Measurements from ENCODE around the gene RTL1. TPM values are rescaled to one million over a fixed set of nuclear protein-coding genes. Genes with fewer than 3 reads are reported as not detected.

Gene RTL1
- total and polyA plus RNA-seq, 2 of the 8 experiments (the other 6 are each of a cell fraction or from before 2014, with no cell fraction given): not detected

DNA sequence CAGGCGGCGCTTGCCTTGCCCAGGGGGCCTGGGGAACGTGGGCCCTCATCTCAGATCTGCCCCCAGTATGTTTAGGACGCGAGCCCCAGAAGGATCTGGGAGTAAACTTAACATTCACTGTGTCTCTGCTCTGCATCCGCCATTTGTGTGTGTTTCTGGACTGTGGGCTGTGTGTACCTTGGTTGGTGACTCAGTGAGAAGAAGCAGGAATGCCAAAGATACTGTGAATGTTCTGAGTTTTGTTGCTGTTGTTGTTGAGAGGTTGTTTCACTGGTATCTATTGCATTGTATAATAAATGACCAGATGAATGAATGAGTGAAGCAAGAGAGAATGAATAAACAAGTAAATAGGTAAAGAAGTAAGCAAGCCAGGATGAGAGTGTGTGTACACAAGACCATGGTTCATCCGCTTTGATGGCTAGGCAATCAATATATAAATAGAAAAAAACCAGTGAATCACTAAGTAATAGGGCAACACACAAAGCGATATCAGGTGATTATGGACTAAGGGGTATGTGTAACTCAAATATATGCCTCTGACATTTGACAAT is 57.1 kb downstream of the RTL1 start:
- H3K9me3 ChIP-seq (ENCODE audit: insufficient read depth in 2 of 2, low read depth in 1 of 2, low read length in 1 of 2): no peaks in the 10 kb centered on the region
- no peaks in the 10 kb centered on the region for H3K23me2 ChIP-seq (ENCODE audit: low read depth, low read length)
- H3K79me2 ChIP-seq (ENCODE audit: control insufficient read depth in 1 of 2, insufficient read depth in 2 of 2, low read length in 2 of 2): no peaks in the 10 kb centered on the region
- no peak overlapping the region for H3K18ac ChIP-seq (ENCODE audit: extremely low read depth, low read length)
- no peaks in the 10 kb centered on the region for H3K79me1 ChIP-seq (ENCODE audit: low read depth, low read length)
- no peak overlapping the region for H3K56ac ChIP-seq (replicated peaks; ENCODE audit: insufficient read length, low read depth, low read length)
- no peak overlapping the region for H3K27ac ChIP-seq (ENCODE audit: low read depth, low read length)
- POLR2A ChIA-PET (ENCODE audit: partially characterized antibody): no interaction called here
- no peak overlapping the region for H2AK5ac ChIP-seq (ENCODE audit: low read depth, low read length)
- no peak overlapping the region for H3K4ac ChIP-seq (replicated peaks; ENCODE audit: insufficient read length, low read depth, low read length)
- H4K20me1 ChIP-seq (replicated peaks in 1 of 2; ENCODE audit: control insufficient read depth in 1 of 2, insufficient read depth in 2 of 2, low read length in 2 of 2): no peaks in the 10 kb centered on the region
- no peak overlapping the region for H2AFZ ChIP-seq (ENCODE audit: low read length)
- H3K23ac ChIP-seq (ENCODE audit: insufficient read length): no peak overlapping the region
- H2BK12ac ChIP-seq (ENCODE audit: low read depth, low read length): no peak overlapping the region
- no peak overlapping the region for H4K91ac ChIP-seq (replicated peaks; ENCODE audit: insufficient read length, low read length)
- H3K14ac ChIP-seq (ENCODE audit: insufficient read length): no peak overlapping the region
- H3K4me2 ChIP-seq (ENCODE audit: insufficient read depth in 1 of 2, low read depth in 2 of 2, low read length in 2 of 2): no peak overlapping the region
- no peak overlapping the region for H2BK5ac ChIP-seq (ENCODE audit: low read depth, low read length)
- FAIRE-seq: no peak
- CTCF ChIA-PET (ENCODE audit: partially characterized antibody): no interaction called here
- DNase-seq (ENCODE audit: low read depth in 1 of 2, low spot score in 2 of 2): no peak
- peaks cover 0 to 6% (median 2%) of the 10 kb centered on the region in 4 experiments; a peak in 4 of 7 replicates for H3K4me1 ChIP-seq (replicated peaks in 1 of 4; ENCODE audit: control insufficient read depth in 3 of 4, insufficient read depth in 4 of 4, low read length in 3 of 4)
- H3K36me3 ChIP-seq (ENCODE audit: control insufficient read depth in 2 of 4, insufficient read depth in 4 of 4, low read length in 3 of 4): no peaks in the 10 kb centered on the region
- H3K27me3 ChIP-seq (replicated peaks in 1 of 4; ENCODE audit: control insufficient read depth in 3 of 4, extremely low read depth in 1 of 4, insufficient read depth in 3 of 4, low read length in 3 of 4): no peaks in the 10 kb centered on the region
- 91% methylated on average over 8 of the region's 8 CpGs; no CpG with 5 or more reads in 1 of the 2 experiments for WGBS, 2 experiments (ENCODE audit: extremely low coverage in 1 of 2, insufficient coverage in 1 of 2, insufficient read length in 1 of 2, insufficient replicate concordance in 2 of 2, low coverage in 1 of 2, low lambda C conversion rate in 2 of 2, missing lambda C conversion rate in 1 of 2)
- H3K4me3 ChIP-seq (ENCODE audit: extremely low read depth in 1 of 4, insufficient read depth in 2 of 4, low read depth in 3 of 4, low read length in 4 of 4): no peak overlapping the region
- H4K5ac ChIP-seq (ENCODE audit: insufficient read length, low read depth, low read length): no peak overlapping the region
- H2BK20ac ChIP-seq (ENCODE audit: low read length): no peak overlapping the region
- H2BK15ac ChIP-seq (ENCODE audit: low read length): no peak overlapping the region
- no peak overlapping the region for H4K8ac ChIP-seq (ENCODE audit: extremely low read depth, insufficient read depth, low read length)
- no peak overlapping the region for H2BK120ac ChIP-seq (replicated peaks; ENCODE audit: low read depth, low read length)
- no peak overlapping the region for H3K9ac ChIP-seq (replicated peaks in 1 of 4; ENCODE audit: extremely low read depth in 1 of 4, low read depth in 3 of 4, low read length in 3 of 4)
- TF ChIP-seq HDAC2 (IDR thresholded peaks at IDR 0.05; ENCODE audit: borderline replicate concordance in 1 of 2, low read depth in 2 of 2, low read length in 2 of 2): no peak
- no peak for TF ChIP-seq BCL11A (IDR thresholded peaks at IDR 0.05; ENCODE audit: low read depth in 2 of 2, low read length in 2 of 2)
- TF ChIP-seq EGR1 (IDR thresholded peaks at IDR 0.05; ENCODE audit: borderline replicate concordance, low read depth, low read length): no peak
- TF ChIP-seq GABPA (IDR thresholded peaks at IDR 0.05; ENCODE audit: borderline replicate concordance, insufficient read depth, low read length): no peak
- TF ChIP-seq, protein P1, sequence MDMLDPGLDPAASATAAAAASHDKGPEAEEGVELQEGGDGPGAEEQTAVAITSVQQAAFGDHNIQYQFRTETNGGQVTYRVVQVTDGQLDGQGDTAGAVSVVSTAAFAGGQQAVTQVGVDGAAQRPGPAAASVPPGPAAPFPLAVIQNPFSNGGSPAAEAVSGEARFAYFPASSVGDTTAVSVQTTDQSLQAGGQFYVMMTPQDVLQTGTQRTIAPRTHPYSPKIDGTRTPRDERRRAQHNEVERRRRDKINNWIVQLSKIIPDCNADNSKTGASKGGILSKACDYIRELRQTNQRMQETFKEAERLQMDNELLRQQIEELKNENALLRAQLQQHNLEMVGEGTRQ (IDR thresholded peaks at IDR 0.05; ENCODE audit: low read length): no peak
- no peak for TF ChIP-seq FOSL1 (IDR thresholded peaks at IDR 0.05; ENCODE audit: insufficient read depth, low read depth, low read length)
- no peak for TF ChIP-seq KDM1A (IDR thresholded peaks at IDR 0.05; ENCODE audit: borderline replicate concordance, low read length)
- TF ChIP-seq BACH1 (IDR thresholded peaks at IDR 0.05; ENCODE audit: low read length): no peak
- no peak for TF ChIP-seq SRF (IDR thresholded peaks at IDR 0.05; ENCODE audit: low read depth, low read length)
- no peak for TF ChIP-seq TAF7 (optimal IDR thresholded peaks at IDR 0.05; ENCODE audit: borderline replicate concordance, low read depth, low read length)
- no peak for TF ChIP-seq CBX8 (IDR thresholded peaks at IDR 0.05; ENCODE audit: borderline replicate concordance, low read depth, low read length)
- TF ChIP-seq ATF3 (IDR thresholded peaks at IDR 0.05; ENCODE audit: insufficient read depth, low read depth, low read length): no peak

Measured in H1 (cell line).